ENCODE data around the gene CTR9.

- TF ChIP-seq CTCF (IDR thresholded peaks at IDR 0.05), result no peak
- no peak for TF ChIP-seq POLR2A (IDR thresholded peaks at IDR 0.05)
These were observed 515 bp downstream of the CTR9 start for GRCh38 chr11:10751581-10751940.

Measured in body of pancreas (tissue), 4 donors.